ENCODE data around the gene USP37. TPM values are rescaled to one million over a fixed set of nuclear protein-coding genes. Genes with fewer than 3 reads are reported as not detected.

USP37 gene
- total and polyA plus RNA-seq, 2 of the 13 experiments (the other 11 are each of a cell fraction or from before 2014, with no cell fraction given) = 6.5 to 30.6 TPM

DNA sequence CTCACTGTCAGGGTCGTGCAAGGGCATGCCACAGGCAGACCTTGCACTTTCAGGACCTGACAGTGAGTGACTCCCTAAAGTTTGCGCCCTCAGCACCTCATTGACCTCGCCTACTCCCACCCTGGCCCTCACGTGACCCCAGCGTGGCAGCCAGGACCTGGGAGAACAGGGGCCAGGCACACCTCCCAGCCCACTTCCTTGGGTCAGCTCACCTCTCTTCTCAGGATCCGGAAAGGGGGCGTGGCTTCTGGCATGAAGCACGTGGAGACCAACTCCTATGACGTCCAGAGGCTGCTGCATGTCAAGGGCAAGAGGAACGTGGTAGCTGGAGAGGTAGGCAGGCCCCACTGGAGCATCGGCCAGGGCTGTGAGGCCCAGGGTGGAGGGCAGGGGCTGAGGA lies 140.4 kb downstream of the USP37 start:
- Histone ChIP-seq H3K79me2 (ENCODE audit: insufficient read depth, low read length) (no peaks in the 10 kb centered on the region), H3K4me3 (replicated peaks in 1 of 3; ENCODE audit: insufficient read depth in 1 of 3, low read depth in 2 of 3, low read length in 3 of 3) (no peak overlapping the region), H3K4me2 (ENCODE audit: low read depth, low read length) (no peak overlapping the region), H3K27me3 (ENCODE audit: control insufficient read depth in 1 of 2, insufficient read depth in 2 of 2, low read length in 2 of 2) (no peaks in the 10 kb centered on the region), H2AFZ (ENCODE audit: low read length) (no peak overlapping the region), H3K36me3 (replicated peaks in 1 of 2; ENCODE audit: control insufficient read depth in 1 of 2, insufficient read depth in 2 of 2, low read length in 2 of 2) (peaks cover 58 to 77% of the 10 kb centered on the region in 2 experiments), H3K9me3 (ENCODE audit: low read length) (no peaks in the 10 kb centered on the region), H4K20me1 (ENCODE audit: insufficient read depth, low read length) (0 out of 2 replicates have a peak, but pooled peaks cover under 1% of the 10 kb centered on the region), H3K27ac (ENCODE audit: extremely low read length, insufficient read depth, low read length) (no peak overlapping the region), H3K4me1 (ENCODE audit: insufficient read depth, low read length) (peaks cover 5% of the 10 kb centered on the region), H3K9ac (ENCODE audit: insufficient read depth, low read depth, low read length) (no peak overlapping the region)
- no peak for DNase-seq (ENCODE audit: low spot score)
- no peak for FAIRE-seq
- ChIA-PET CTCF (ENCODE audit: low intra/inter-chr PET ratio, low total read pairs) (no interaction called here), POLR2A (no interaction called here)
- 93% methylated on average over 11 of the region's 11 CpGs for WGBS (ENCODE audit: low lambda C conversion rate)
- no peak for ATAC-seq
- intact Hi-C loops (cut with micrococcal nuclease; ENCODE audit: unreplicated experiment) = no loop called here
- BruUV-seq (replicated peaks) = no TSS peak
- in situ Hi-C loops (cut with HindIII; ENCODE audit: extremely low pct_ligation_motif_present, low pct_unique_long_range_greater_than_20kb) = no loop called here
- TF ChIP-seq, protein P1, sequence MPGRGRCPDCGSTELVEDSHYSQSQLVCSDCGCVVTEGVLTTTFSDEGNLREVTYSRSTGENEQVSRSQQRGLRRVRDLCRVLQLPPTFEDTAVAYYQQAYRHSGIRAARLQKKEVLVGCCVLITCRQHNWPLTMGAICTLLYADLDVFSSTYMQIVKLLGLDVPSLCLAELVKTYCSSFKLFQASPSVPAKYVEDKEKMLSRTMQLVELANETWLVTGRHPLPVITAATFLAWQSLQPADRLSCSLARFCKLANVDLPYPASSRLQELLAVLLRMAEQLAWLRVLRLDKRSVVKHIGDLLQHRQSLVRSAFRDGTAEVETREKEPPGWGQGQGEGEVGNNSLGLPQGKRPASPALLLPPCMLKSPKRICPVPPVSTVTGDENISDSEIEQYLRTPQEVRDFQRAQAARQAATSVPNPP (CRISPR knock-in tag; IDR thresholded peaks at IDR 0.05) = no peak
- TF ChIP-seq RBFOX2 (IDR thresholded peaks at IDR 0.05; ENCODE audit: low read depth, low read length) = 0 out of 2 replicates have a peak, but pooled peaks have one; percentile 20
- no peak for TF ChIP-seq FOSL1 (CRISPR knock-in tag; IDR thresholded peaks at IDR 0.05; ENCODE audit: borderline replicate concordance)
- TF ChIP-seq, protein P2, sequence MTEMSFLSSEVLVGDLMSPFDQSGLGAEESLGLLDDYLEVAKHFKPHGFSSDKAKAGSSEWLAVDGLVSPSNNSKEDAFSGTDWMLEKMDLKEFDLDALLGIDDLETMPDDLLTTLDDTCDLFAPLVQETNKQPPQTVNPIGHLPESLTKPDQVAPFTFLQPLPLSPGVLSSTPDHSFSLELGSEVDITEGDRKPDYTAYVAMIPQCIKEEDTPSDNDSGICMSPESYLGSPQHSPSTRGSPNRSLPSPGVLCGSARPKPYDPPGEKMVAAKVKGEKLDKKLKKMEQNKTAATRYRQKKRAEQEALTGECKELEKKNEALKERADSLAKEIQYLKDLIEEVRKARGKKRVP (CRISPR knock-in tag; IDR thresholded peaks at IDR 0.05) = no peak
- TF ChIP-seq, protein P3, sequence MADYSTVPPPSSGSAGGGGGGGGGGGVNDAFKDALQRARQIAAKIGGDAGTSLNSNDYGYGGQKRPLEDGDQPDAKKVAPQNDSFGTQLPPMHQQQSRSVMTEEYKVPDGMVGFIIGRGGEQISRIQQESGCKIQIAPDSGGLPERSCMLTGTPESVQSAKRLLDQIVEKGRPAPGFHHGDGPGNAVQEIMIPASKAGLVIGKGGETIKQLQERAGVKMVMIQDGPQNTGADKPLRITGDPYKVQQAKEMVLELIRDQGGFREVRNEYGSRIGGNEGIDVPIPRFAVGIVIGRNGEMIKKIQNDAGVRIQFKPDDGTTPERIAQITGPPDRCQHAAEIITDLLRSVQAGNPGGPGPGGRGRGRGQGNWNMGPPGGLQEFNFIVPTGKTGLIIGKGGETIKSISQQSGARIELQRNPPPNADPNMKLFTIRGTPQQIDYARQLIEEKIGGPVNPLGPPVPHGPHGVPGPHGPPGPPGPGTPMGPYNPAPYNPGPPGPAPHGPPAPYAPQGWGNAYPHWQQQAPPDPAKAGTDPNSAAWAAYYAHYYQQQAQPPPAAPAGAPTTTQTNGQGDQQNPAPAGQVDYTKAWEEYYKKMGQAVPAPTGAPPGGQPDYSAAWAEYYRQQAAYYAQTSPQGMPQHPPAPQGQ (CRISPR knock-in tag; IDR thresholded peaks at IDR 0.05; ENCODE audit: borderline replicate concordance) = no peak
- TF ChIP-seq AGO2 (optimal IDR thresholded peaks at IDR 0.05; ENCODE audit: low read depth, low read length) = peak; percentile 59
- no peak for TF ChIP-seq KAT7 (CRISPR knock-in tag; IDR thresholded peaks at IDR 0.05; ENCODE audit: borderline replicate concordance)
- TF ChIP-seq, protein P4, sequence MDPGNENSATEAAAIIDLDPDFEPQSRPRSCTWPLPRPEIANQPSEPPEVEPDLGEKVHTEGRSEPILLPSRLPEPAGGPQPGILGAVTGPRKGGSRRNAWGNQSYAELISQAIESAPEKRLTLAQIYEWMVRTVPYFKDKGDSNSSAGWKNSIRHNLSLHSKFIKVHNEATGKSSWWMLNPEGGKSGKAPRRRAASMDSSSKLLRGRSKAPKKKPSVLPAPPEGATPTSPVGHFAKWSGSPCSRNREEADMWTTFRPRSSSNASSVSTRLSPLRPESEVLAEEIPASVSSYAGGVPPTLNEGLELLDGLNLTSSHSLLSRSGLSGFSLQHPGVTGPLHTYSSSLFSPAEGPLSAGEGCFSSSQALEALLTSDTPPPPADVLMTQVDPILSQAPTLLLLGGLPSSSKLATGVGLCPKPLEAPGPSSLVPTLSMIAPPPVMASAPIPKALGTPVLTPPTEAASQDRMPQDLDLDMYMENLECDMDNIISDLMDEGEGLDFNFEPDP (CRISPR knock-in tag; conservative IDR thresholded peaks at IDR 0.05) = no peak
- TF ChIP-seq ZNF124 (CRISPR knock-in tag; IDR thresholded peaks at IDR 0.05) = no peak
- TF ChIP-seq KAT8 (CRISPR knock-in tag; IDR thresholded peaks at IDR 0.05) = no peak
- TF ChIP-seq ZNF556 (CRISPR knock-in tag; IDR thresholded peaks at IDR 0.05; ENCODE audit: borderline replicate concordance) = no peak
- peak; percentile 51 for TF ChIP-seq RBM39 (IDR thresholded peaks at IDR 0.05; ENCODE audit: low read depth, low read length, poor library complexity, severe bottlenecking)
- TF ChIP-seq, protein P5, sequence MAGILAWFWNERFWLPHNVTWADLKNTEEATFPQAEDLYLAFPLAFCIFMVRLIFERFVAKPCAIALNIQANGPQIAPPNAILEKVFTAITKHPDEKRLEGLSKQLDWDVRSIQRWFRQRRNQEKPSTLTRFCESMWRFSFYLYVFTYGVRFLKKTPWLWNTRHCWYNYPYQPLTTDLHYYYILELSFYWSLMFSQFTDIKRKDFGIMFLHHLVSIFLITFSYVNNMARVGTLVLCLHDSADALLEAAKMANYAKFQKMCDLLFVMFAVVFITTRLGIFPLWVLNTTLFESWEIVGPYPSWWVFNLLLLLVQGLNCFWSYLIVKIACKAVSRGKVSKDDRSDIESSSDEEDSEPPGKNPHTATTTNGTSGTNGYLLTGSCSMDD (CRISPR knock-in tag; IDR thresholded peaks at IDR 0.05) = no peak
- no peak for TF ChIP-seq MAZ (IDR thresholded peaks at IDR 0.05; ENCODE audit: borderline replicate concordance, low read depth, low read length)
- no peak for TF ChIP-seq MAZ (CRISPR knock-in tag; IDR thresholded peaks at IDR 0.05; ENCODE audit: low read depth)
- no peak for TF ChIP-seq RARG (CRISPR knock-in tag; IDR thresholded peaks at IDR 0.05; ENCODE audit: low read depth)
- TF ChIP-seq ZNF567 (CRISPR knock-in tag; IDR thresholded peaks at IDR 0.05; ENCODE audit: borderline replicate concordance) = no peak
- TF ChIP-seq ZNF792 (CRISPR knock-in tag; IDR thresholded peaks at IDR 0.05) = no peak
- no peak for TF ChIP-seq HOXD1 (CRISPR knock-in tag; IDR thresholded peaks at IDR 0.05)
- TF ChIP-seq NR2F6 (IDR thresholded peaks at IDR 0.05) = no peak
- no peak for TF ChIP-seq NR2F6 (CRISPR knock-in tag; IDR thresholded peaks at IDR 0.05)

All from HepG2 (cell line).